SK-N-MC (cell line): ENCODE data around the gene CLIC1.

Source experiments
- EZH2 ChIP-seq: fragments of 200-600 bp; sonication (generic); IDR thresholded peaks from one replicate; pipeline ENCODE4 v1.6.1; 2017; ENCODE audit warnings: antibody characterized with exemption
- FOXP2 ChIP-seq: optimal IDR thresholded peaks from 2 replicates; pipeline ENCODE3; 2011; ENCODE audit warnings: mild to moderate bottlenecking, moderate library complexity; ENCODE audit not compliant: insufficient read depth; ENCODE audit errors: extremely low read length, control extremely low read depth
- POLR2AphosphoS5 ChIP-seq: IDR thresholded peaks from 2 replicates; pipeline ENCODE4 v1.6.1; 2012; ENCODE audit warnings: mild to moderate bottlenecking, low read depth, low read length, borderline replicate concordance

DNA sequence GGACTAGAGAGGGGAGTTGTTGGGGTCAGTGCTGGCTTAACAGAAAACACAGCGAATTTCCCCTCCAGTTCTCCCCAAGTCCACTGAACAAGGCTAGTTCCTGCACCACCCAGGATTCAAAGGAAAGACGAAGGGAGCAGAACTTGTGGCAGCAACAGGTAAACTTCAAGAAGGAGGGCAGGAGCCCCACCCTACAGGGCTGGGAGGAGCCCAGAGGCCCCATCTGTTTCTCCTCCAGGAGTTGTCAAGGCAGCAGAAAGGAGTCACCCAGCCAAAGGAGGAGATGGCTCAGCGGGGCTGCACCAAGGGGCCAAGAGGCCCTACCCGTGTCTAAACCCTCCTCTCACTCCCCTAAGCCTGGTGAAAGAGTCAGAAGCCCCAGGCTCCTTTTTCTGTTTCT, 27.9 kb upstream of the CLIC1 start:
- no peak for TF ChIP-seq POLR2AphosphoS5
- TF ChIP-seq EZH2, result no peak
- no peak for TF ChIP-seq FOXP2
